ENCODE measurements around the gene TMEM45A. TPM values are rescaled to one million over a fixed set of nuclear protein-coding genes. Genes with fewer than 3 reads are reported as not detected.

Gene TMEM45A
- total RNA-seq, 1 experiment from 2014 or later, result 11.5 TPM

- no peak for DNase-seq (ENCODE audit: low spot score)
Observed at GRCh38 chr3:100533176-100533575, 40.8 kb downstream of the TMEM45A start.

GRCh38 chr3:100535610-100535943 lies 43.2 kb downstream of the TMEM45A start:
- DNase-seq (ENCODE audit: low spot score), result no peak

- DNase-seq (ENCODE audit: low spot score), result no peak
Observed at GRCh38 chr3:100536093-100536492, 43.7 kb downstream of the TMEM45A start.

- no peak for DNase-seq (ENCODE audit: low spot score)
Observed at GRCh38 chr3:100537646-100538338, 45.4 kb downstream of the TMEM45A start.

GRCh38 chr3:100538339-100538706 lies 45.9 kb downstream of the TMEM45A start:
- DNase-seq (ENCODE audit: low spot score), result no peak

- no peak for DNase-seq (ENCODE audit: low spot score)
Observed at GRCh38 chr3:100540791-100541334, 48.4 kb downstream of the TMEM45A start.

GRCh38 chr3:100541428-100541827 lies 49.0 kb downstream of the TMEM45A start:
- DNase-seq (ENCODE audit: low spot score), result peak; percentile 31

- DNase-seq (ENCODE audit: low spot score), result no peak
Observed at GRCh38 chr3:100545371-100545770, 53.0 kb downstream of the TMEM45A start.

- no peak for DNase-seq (ENCODE audit: low spot score)
Observed at GRCh38 chr3:100546020-100546744, 53.8 kb downstream of the TMEM45A start.

GRCh38 chr3:100548053-100548452 lies 55.6 kb downstream of the TMEM45A start:
- no peak for DNase-seq (ENCODE audit: low spot score)

GRCh38 chr3:100553618-100554372 lies 61.4 kb downstream of the TMEM45A start:
- no peak for DNase-seq (ENCODE audit: low spot score)

- no peak for DNase-seq (ENCODE audit: low spot score)
Observed at GRCh38 chr3:100554373-100554676, 61.9 kb downstream of the TMEM45A start.

GRCh38 chr3:100556673-100557310 lies 64.4 kb downstream of the TMEM45A start:
- peak; percentile 50 for DNase-seq (ENCODE audit: low spot score)

GRCh38 chr3:100558233-100558632 lies 65.8 kb downstream of the TMEM45A start:
- no peak for DNase-seq (ENCODE audit: low spot score)

- DNase-seq (ENCODE audit: low spot score), result no peak
Observed at GRCh38 chr3:100560426-100560825, 68.0 kb downstream of the TMEM45A start.

- DNase-seq (ENCODE audit: low spot score), result no peak
Observed at GRCh38 chr3:100561459-100562158, 69.2 kb downstream of the TMEM45A start.

- DNase-seq (ENCODE audit: low spot score), result no peak
Observed at GRCh38 chr3:100562224-100562857, 69.9 kb downstream of the TMEM45A start.

- DNase-seq (ENCODE audit: low spot score), result no peak
Observed at GRCh38 chr3:100563228-100563627, 70.8 kb downstream of the TMEM45A start.

- DNase-seq (ENCODE audit: low spot score), result no peak
Observed at GRCh38 chr3:100563652-100564211, 71.3 kb downstream of the TMEM45A start.

GRCh38 chr3:100570811-100571210 lies 78.4 kb downstream of the TMEM45A start:
- DNase-seq (ENCODE audit: low spot score), result no peak

GRCh38 chr3:100574536-100574935 lies 82.1 kb downstream of the TMEM45A start:
- no peak for DNase-seq (ENCODE audit: low spot score)
